H9 (cell line): ENCODE data around the gene PIP4K2B. TPM values are rescaled to one million over a fixed set of nuclear protein-coding genes. Genes with fewer than 3 reads are reported as not detected.

Experiments
- DNase-seq: peaks from one replicate; pipeline ENCODE4 v3.0.0-alpha.2; 2017
- H2AFZ ChIP-seq: one replicate; pipeline ENCODE4 v1.6.1; 2013; ENCODE audit warnings: mild to moderate bottlenecking, low read length, control low read depth, moderate library complexity
- H2AK5ac ChIP-seq: 2 replicates; pipeline ENCODE4 v1.6.1; 2013; ENCODE audit warnings: low read length, control low read depth, mixed read lengths; ENCODE audit not compliant: insufficient read length
- H2BK120ac ChIP-seq: one replicate; pipeline ENCODE4 v1.6.1; 2013; ENCODE audit warnings: low read depth, mild to moderate bottlenecking, low read length, control low read depth, inconsistent platforms; ENCODE audit not compliant: poor library complexity, severe bottlenecking
- H2BK12ac ChIP-seq: 2 replicates; pipeline ENCODE4 v1.6.1; 2013; ENCODE audit warnings: low read length, control low read depth, mixed read lengths, low read depth; ENCODE audit not compliant: insufficient read length
- H2BK15ac ChIP-seq: 2 replicates; pipeline ENCODE4 v1.6.1; 2013; ENCODE audit warnings: low read depth, low read length, control low read depth
- H2BK20ac ChIP-seq: one replicate; pipeline ENCODE4 v1.6.1; 2013; ENCODE audit warnings: low read depth, mild to moderate bottlenecking, low read length, control low read depth, inconsistent platforms; ENCODE audit not compliant: poor library complexity, severe bottlenecking
- H2BK5ac ChIP-seq: 2 replicates; pipeline ENCODE4 v1.6.1; 2013; ENCODE audit warnings: low read length, control low read depth, mixed read lengths; ENCODE audit not compliant: insufficient read length
- H3K14ac ChIP-seq: 2 replicates; pipeline ENCODE4 v1.6.1; 2013; ENCODE audit warnings: low read length, control low read depth; ENCODE audit not compliant: insufficient read depth
- H3K18ac ChIP-seq: 2 replicates; pipeline ENCODE4 v1.6.1; 2013; ENCODE audit warnings: low read depth, mild to moderate bottlenecking, mixed read lengths, low read length, control low read depth; ENCODE audit not compliant: insufficient read length
- H3K23ac ChIP-seq: 2 replicates; pipeline ENCODE4 v1.6.1; 2013; ENCODE audit warnings: low read length, control low read depth, mixed read lengths, low read depth; ENCODE audit not compliant: insufficient read length
- H3K23me2 ChIP-seq: 2 replicates; pipeline ENCODE4 v1.6.1; 2013; ENCODE audit warnings: low read depth, mild to moderate bottlenecking, mixed read lengths, low read length, control low read depth; ENCODE audit not compliant: insufficient read length, poor library complexity, severe bottlenecking
- H3K27ac ChIP-seq: 2 replicates; pipeline ENCODE4 v1.5.1; 2013; ENCODE audit warnings: low read length, control low read depth, mixed read lengths, low read depth; ENCODE audit not compliant: insufficient read length
- H3K27me3 ChIP-seq: 2 replicates; pipeline ENCODE4 v1.6.1; 2013; ENCODE audit warnings: low read length, control low read depth, inconsistent platforms; ENCODE audit not compliant: insufficient read depth
- H3K4ac ChIP-seq: 2 replicates; pipeline ENCODE4 v1.6.1; 2013; ENCODE audit warnings: low read depth, mild to moderate bottlenecking, control low read depth, inconsistent platforms, low read length, moderate library complexity
- H3K4me1 ChIP-seq: 2 replicates; pipeline ENCODE4 v1.6.1; 2013; ENCODE audit warnings: low read length, control low read depth, inconsistent platforms; ENCODE audit not compliant: insufficient read depth
- H3K4me2 ChIP-seq: 2 replicates; pipeline ENCODE4 v1.6.1; 2013; ENCODE audit warnings: low read length, control low read depth, mixed read lengths; ENCODE audit not compliant: insufficient read length, insufficient read depth
- H3K56ac ChIP-seq: 2 replicates; pipeline ENCODE4 v1.6.1; 2013; ENCODE audit warnings: low read depth, mild to moderate bottlenecking, mixed read lengths, low read length, control low read depth; ENCODE audit not compliant: insufficient read length
- H3K79me1 ChIP-seq: 2 replicates; pipeline ENCODE4 v1.6.1; 2013; ENCODE audit warnings: low read depth, mild to moderate bottlenecking, moderate library complexity, low read length, control low read depth, inconsistent platforms; ENCODE audit not compliant: insufficient read depth, poor library complexity, severe bottlenecking
- H3K79me2 ChIP-seq: 2 replicates; pipeline ENCODE4 v1.6.1; 2013; ENCODE audit warnings: low read length, control low read depth, inconsistent platforms; ENCODE audit not compliant: insufficient read depth
- H3K9ac ChIP-seq: 2 replicates; pipeline ENCODE4 v1.6.1; 2013; ENCODE audit warnings: low read length, control low read depth, mixed read lengths; ENCODE audit not compliant: insufficient read length; ENCODE audit errors: extremely low read depth
- H3K9me3 ChIP-seq: one replicate; pipeline ENCODE4 v1.6.1; 2013; ENCODE audit warnings: low read depth, low read length, inconsistent platforms; ENCODE audit not compliant: control insufficient read depth
- H3T11ph ChIP-seq: one replicate; pipeline ENCODE4 v1.6.1; 2013; ENCODE audit warnings: mild to moderate bottlenecking, low read length, control low read depth, inconsistent platforms
- H4K20me1 ChIP-seq: one replicate; pipeline ENCODE4 v1.6.1; 2013; ENCODE audit not compliant: control insufficient read depth, insufficient read length, insufficient read depth
- H4K5ac ChIP-seq: 2 replicates; pipeline ENCODE4 v1.6.1; 2013; ENCODE audit warnings: low read depth, mild to moderate bottlenecking, mixed read lengths, low read length, control low read depth; ENCODE audit not compliant: insufficient read length
- H4K8ac ChIP-seq: replicated peaks from 2 replicates; pipeline ENCODE4 v1.6.1; 2013; ENCODE audit warnings: low read length, control low read depth, mixed read lengths, low read depth; ENCODE audit not compliant: insufficient read length
- H4K91ac ChIP-seq: 2 replicates; pipeline ENCODE4 v1.6.1; 2013; ENCODE audit warnings: low read depth, mild to moderate bottlenecking, moderate library complexity, mixed read lengths, low read length, control low read depth; ENCODE audit not compliant: insufficient read length
- H3K27ac Mint-ChIP-seq, 3 experiments: 2 replicates in 2 of 3; 3 replicates in 1 of 3; pipeline ENCODE4 v1.8.0; 2020 to 2021; ENCODE audit warnings: mixed read lengths in 3 of 3, mild to moderate bottlenecking in 1 of 3, moderate library complexity in 1 of 3
- H3K27me3 Mint-ChIP-seq: 2 replicates; pipeline ENCODE4 v1.8.0; 2021; ENCODE audit warnings: low read depth, mild to moderate bottlenecking, moderate library complexity, mixed read lengths
- H3K36me3 Mint-ChIP-seq, 3 experiments: 2 replicates in 2 of 3; 3 replicates in 1 of 3; pipeline ENCODE4 v1.8.0; 2020 to 2021; ENCODE audit warnings: low read depth in 3 of 3, mixed read lengths in 3 of 3; ENCODE audit not compliant: insufficient read depth in 1 of 3
- H3K4me1 Mint-ChIP-seq, 2 experiments: 2 replicates each; pipeline ENCODE4 v1.8.0; 2020; ENCODE audit warnings: mixed read lengths in 2 of 2
- H3K4me3 Mint-ChIP-seq, 2 experiments: 2 replicates in 1 of 2; 3 replicates in 1 of 2; pipeline ENCODE4 v1.8.0; 2020 to 2021; ENCODE audit warnings: mild to moderate bottlenecking in 2 of 2, mixed read lengths in 2 of 2, moderate library complexity in 1 of 2
- H3K9me3 Mint-ChIP-seq, 2 experiments: 2 replicates in 1 of 2; 3 replicates in 1 of 2; pipeline ENCODE4 v1.8.0; 2020; ENCODE audit warnings: mild to moderate bottlenecking in 2 of 2, mixed read lengths in 2 of 2, moderate library complexity in 1 of 2
- WGBS: extraction: QIAGEN DNeasy Blood & Tissue Kit; methylation state at CpG from one replicate; pipeline ENCODE4 v1.1.7; 2013; ENCODE audit warnings: missing lambda C conversion rate, low lambda C conversion rate, mixed read lengths; ENCODE audit not compliant: insufficient read length; ENCODE audit errors: extremely low coverage; 5-methylcytosine and 5-hydroxymethylcytosine counted together
- total RNA-seq: library from RNA; stranded (reverse); gene quantifications from 2 replicates; pipeline ENCODE4 v1.2.1, GENCODE V29; 2021
- TF ChIP-seq, protein P1 (sequence below): fragments of 200-600 bp; sonication (generic); conservative IDR thresholded peaks from 3 replicates; pipeline ENCODE4 v1.8.0; 2021; ENCODE audit warnings: antibody characterized with exemption, mild to moderate bottlenecking

The PIP4K2B gene
- total RNA-seq, 1 experiment from 2014 or later: 61.9 TPM

DNA sequence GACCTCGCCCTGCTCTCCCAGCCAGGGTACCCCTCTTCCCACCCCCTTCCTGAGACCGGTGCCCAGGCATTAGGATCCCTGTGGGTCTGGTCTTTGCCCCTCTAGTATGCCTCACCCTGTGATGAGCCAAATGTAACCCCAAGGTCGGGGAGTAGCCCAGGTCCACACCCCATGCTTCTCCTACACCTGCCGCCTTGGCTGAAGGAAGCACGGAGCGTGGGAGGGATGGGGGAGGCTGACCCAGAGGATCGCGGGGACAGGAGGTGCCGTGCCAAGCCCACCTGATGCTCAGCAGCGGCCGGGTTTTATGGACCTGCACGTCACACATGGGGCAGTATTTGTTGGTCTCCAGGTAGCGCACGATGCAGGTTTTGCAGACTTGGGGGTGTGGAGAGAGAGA is 60.1 kb downstream of the PIP4K2B start:
- Mint-ChIP-seq H3K9me3 (no peaks in the 10 kb centered on the region; a peak in 1 of 5 replicates), H3K4me1 (peaks cover 28 to 43% of the 10 kb centered on the region in 2 experiments), H3K36me3 (peaks cover 30 to 58% (median 52%) of the 10 kb centered on the region in 3 experiments; a peak in 6 of 7 replicates), H3K27me3 (no peaks in the 10 kb centered on the region; the same call in 1 of the 2 replicates), H3K4me3 (no peak overlapping the region), H3K27ac (no peak overlapping the region; a peak in 1 of 7 replicates)
- no peak overlapping the region for H3K14ac ChIP-seq
- H3K79me2 ChIP-seq: peaks cover 38% of the 10 kb centered on the region; the same call in 1 of the 2 replicates
- H4K20me1 ChIP-seq: no peaks in the 10 kb centered on the region
- H3K18ac ChIP-seq: no peak overlapping the region
- no peak overlapping the region for H3K23ac ChIP-seq
- H3K79me1 ChIP-seq: peaks cover 13% of the 10 kb centered on the region
- H3K4me2 ChIP-seq: no peak overlapping the region
- H4K8ac ChIP-seq: no peak overlapping the region
- no peak overlapping the region for H2BK120ac ChIP-seq
- no peak overlapping the region for H2BK12ac ChIP-seq
- no peak overlapping the region for H3T11ph ChIP-seq
- H4K91ac ChIP-seq: no peak overlapping the region
- H4K5ac ChIP-seq: no peak overlapping the region
- peaks cover 7% of the 10 kb centered on the region for H3K23me2 ChIP-seq
- no peak overlapping the region for H2BK5ac ChIP-seq
- DNase-seq: no peak
- H2AK5ac ChIP-seq: no peak overlapping the region
- H3K9ac ChIP-seq: no peak overlapping the region
- no peak overlapping the region for H2AFZ ChIP-seq
- H2BK15ac ChIP-seq: no peak overlapping the region
- H3K27ac ChIP-seq: no peak overlapping the region
- H3K4ac ChIP-seq: no peak overlapping the region
- no peaks in the 10 kb centered on the region for H3K9me3 ChIP-seq
- no peaks in the 10 kb centered on the region for H3K27me3 ChIP-seq
- no peak overlapping the region for H2BK20ac ChIP-seq
- no peak overlapping the region for H3K56ac ChIP-seq
- TF ChIP-seq, protein P1, sequence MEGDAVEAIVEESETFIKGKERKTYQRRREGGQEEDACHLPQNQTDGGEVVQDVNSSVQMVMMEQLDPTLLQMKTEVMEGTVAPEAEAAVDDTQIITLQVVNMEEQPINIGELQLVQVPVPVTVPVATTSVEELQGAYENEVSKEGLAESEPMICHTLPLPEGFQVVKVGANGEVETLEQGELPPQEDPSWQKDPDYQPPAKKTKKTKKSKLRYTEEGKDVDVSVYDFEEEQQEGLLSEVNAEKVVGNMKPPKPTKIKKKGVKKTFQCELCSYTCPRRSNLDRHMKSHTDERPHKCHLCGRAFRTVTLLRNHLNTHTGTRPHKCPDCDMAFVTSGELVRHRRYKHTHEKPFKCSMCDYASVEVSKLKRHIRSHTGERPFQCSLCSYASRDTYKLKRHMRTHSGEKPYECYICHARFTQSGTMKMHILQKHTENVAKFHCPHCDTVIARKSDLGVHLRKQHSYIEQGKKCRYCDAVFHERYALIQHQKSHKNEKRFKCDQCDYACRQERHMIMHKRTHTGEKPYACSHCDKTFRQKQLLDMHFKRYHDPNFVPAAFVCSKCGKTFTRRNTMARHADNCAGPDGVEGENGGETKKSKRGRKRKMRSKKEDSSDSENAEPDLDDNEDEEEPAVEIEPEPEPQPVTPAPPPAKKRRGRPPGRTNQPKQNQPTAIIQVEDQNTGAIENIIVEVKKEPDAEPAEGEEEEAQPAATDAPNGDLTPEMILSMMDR: no peak
- peaks cover 3% of the 10 kb centered on the region; the same call in 1 of the 2 replicates for H3K4me1 ChIP-seq
- no CpG with 5 or more reads among the region's 14 CpGs for WGBS
